ENCODE results near the gene MSI1. TPM values are rescaled to one million over a fixed set of nuclear protein-coding genes. Genes with fewer than 3 reads are reported as not detected.

The MSI1 gene
- total and polyA plus RNA-seq, 3 donors from 2014 or later: 7.4 to 25.1 (median 14.8) TPM

DNA sequence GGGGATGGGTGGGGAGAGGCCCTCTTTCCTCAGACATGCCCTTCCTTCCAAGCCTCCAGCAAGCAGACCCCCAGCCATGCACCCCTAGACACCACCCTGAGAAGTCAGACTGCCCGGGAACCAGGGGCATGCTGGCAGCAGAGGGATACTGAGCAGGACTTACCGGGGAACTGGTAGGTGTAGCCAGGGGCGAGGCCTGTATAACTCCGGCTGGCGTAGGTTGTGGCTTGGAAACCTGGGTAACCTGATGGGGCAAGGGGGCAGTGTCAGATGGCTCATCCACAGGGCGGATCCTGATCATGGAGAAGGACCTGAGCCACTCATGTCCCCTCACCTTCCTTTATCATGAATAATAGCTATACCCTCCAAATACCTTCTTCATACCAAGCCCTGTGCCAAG lies 15.8 kb downstream of the MSI1 start:
- WGBS, 2 donors: 95 to 99% methylated on average over 6 of the region's 6 CpGs

DNA sequence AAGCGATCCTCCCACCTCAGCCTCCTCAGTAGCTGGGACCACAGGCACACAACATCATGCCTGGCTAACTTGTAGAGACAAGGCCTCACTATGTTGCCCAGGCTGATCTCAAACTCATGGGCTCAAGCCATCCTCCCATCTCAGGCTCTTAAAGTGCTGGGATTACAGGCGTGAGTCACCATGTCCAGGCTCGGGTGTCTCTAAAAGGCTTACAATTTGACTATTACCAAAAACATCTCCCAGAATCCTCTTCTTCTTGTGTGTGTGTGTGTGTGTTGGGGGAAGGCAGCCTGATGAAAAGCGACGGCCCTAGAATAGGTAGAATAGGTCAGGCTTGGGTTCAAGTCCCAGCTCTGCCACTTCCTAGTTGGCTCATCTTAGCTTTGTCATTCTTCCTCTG lies 16.8 kb downstream of the MSI1 start:
- intact Hi-C loops (cut with DNase I; ENCODE audit: low total_unique reads): no loop called here
- DNase-seq: no peak
- peaks cover 3% of the 10 kb centered on the region for H3K4me1 ChIP-seq
- H3K27ac ChIP-seq: no peak overlapping the region
- H3K9me3 ChIP-seq: no peaks in the 10 kb centered on the region
- H3K4me3 ChIP-seq: no peak overlapping the region
- no peaks in the 10 kb centered on the region for H3K36me3 ChIP-seq (ENCODE audit: low read depth, missing control alignments)
- TF ChIP-seq, protein P1, sequence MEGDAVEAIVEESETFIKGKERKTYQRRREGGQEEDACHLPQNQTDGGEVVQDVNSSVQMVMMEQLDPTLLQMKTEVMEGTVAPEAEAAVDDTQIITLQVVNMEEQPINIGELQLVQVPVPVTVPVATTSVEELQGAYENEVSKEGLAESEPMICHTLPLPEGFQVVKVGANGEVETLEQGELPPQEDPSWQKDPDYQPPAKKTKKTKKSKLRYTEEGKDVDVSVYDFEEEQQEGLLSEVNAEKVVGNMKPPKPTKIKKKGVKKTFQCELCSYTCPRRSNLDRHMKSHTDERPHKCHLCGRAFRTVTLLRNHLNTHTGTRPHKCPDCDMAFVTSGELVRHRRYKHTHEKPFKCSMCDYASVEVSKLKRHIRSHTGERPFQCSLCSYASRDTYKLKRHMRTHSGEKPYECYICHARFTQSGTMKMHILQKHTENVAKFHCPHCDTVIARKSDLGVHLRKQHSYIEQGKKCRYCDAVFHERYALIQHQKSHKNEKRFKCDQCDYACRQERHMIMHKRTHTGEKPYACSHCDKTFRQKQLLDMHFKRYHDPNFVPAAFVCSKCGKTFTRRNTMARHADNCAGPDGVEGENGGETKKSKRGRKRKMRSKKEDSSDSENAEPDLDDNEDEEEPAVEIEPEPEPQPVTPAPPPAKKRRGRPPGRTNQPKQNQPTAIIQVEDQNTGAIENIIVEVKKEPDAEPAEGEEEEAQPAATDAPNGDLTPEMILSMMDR (IDR thresholded peaks at IDR 0.05): no peak
- TF ChIP-seq POLR2A (IDR thresholded peaks at IDR 0.05): no peak
- H3K27me3 ChIP-seq: no peaks in the 10 kb centered on the region
- 75 to 85% methylated on average over 5 of the region's 5 CpGs for WGBS, 2 donors

More for the DNA sequence above, 15.8 kb downstream of the MSI1 start:
- no peak for DNase-seq
- H3K36me3 ChIP-seq (ENCODE audit: low read depth, missing control alignments): no peaks in the 10 kb centered on the region
- intact Hi-C loops (cut with DNase I; ENCODE audit: low total_unique reads): no loop called here
- no peak overlapping the region for H3K4me3 ChIP-seq
- H3K9me3 ChIP-seq: no peaks in the 10 kb centered on the region
- H3K27me3 ChIP-seq: no peaks in the 10 kb centered on the region
- no peak overlapping the region for H3K27ac ChIP-seq
- H3K4me1 ChIP-seq: peaks cover 3% of the 10 kb centered on the region
- TF ChIP-seq POLR2A (IDR thresholded peaks at IDR 0.05): no peak
- TF ChIP-seq, protein P1 (IDR thresholded peaks at IDR 0.05): no peak

DNA sequence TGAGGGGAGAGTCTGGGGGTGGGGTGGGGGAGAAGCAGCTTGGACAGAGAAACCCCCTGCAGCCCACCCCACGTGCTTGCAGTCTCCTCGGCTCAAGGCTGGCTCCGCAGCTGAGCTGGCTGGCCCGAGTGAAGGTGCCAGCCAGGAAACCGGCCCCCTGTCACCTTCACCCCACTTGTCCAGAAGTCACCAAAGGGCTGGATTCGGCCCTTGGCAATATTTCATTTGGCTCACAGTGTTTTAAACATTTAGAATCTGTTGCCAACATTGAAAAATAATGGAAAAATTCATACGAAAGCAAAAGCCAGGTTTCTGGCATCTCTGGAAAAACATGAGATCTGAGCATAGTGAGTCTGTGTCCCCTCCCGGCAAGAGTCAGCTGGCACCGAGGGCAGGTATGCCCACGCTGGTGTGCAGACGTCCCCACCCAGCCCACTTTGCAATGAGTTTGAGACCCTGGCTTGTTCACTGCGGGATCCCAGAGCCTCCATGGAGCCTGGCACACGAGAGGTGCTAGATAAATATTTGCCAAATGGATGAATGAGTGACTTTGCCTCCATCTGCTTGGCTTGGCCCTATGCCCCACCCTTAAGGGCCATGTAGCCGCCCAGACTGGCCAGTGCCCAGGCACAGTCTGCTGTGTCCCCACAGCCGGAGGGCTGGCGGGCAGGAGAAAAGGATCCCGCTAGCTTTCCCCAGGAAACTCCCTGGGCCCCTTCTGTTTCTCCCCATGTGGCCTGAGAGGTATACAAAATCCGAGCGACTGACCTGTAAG lies 18.2 kb downstream of the MSI1 start:
- WGBS, 2 donors: 66 to 68% methylated on average over 15 to 19 of the region's 19 CpGs
- H3K9me3 ChIP-seq: no peaks in the 10 kb centered on the region
- no peak for DNase-seq
- no peak overlapping the region for H3K4me3 ChIP-seq
- peaks cover 3% of the 10 kb centered on the region for H3K4me1 ChIP-seq
- H3K27ac ChIP-seq: no peak overlapping the region
- no peak for TF ChIP-seq POLR2A (IDR thresholded peaks at IDR 0.05)
- TF ChIP-seq, protein P1 (IDR thresholded peaks at IDR 0.05): no peak
- H3K36me3 ChIP-seq (ENCODE audit: low read depth, missing control alignments): no peaks in the 10 kb centered on the region
- intact Hi-C loops (cut with DNase I; ENCODE audit: low total_unique reads): no loop called here
- no peaks in the 10 kb centered on the region for H3K27me3 ChIP-seq

DNA sequence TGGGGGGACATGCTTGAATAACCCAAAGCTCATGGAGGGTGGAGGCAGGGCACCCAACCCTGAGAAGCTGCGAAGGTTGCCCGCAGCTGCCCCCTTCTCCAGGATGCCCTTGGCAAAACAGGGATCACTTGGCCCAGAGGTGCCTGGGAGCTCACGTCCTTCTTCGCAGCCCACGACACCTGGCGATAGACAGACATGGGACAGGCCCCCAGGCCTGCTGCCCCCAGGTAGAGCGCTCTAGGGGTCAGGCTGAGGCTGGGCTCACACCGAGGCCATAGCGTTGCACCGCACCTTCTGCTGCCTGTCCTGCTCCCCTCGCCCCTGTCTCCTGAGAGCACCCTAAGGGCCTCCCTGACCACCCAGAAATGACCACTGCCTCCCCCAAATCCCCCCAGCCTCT lies 21.2 kb downstream of the MSI1 start:
- DNase-seq: no peak
- no peaks in the 10 kb centered on the region for H3K27me3 ChIP-seq
- no peak for TF ChIP-seq POLR2A (IDR thresholded peaks at IDR 0.05)
- TF ChIP-seq, protein P1 (IDR thresholded peaks at IDR 0.05): no peak
- WGBS, 2 donors: 93 to 97% methylated on average over 9 to 11 of the region's 11 CpGs
- no peaks in the 10 kb centered on the region for H3K36me3 ChIP-seq (ENCODE audit: low read depth, missing control alignments)
- no peak overlapping the region for H3K4me3 ChIP-seq
- no peaks in the 10 kb centered on the region for H3K9me3 ChIP-seq
- peaks cover 3% of the 10 kb centered on the region for H3K4me1 ChIP-seq
- H3K27ac ChIP-seq: no peak overlapping the region
- intact Hi-C loops (cut with DNase I; ENCODE audit: low total_unique reads): no loop called here

DNA sequence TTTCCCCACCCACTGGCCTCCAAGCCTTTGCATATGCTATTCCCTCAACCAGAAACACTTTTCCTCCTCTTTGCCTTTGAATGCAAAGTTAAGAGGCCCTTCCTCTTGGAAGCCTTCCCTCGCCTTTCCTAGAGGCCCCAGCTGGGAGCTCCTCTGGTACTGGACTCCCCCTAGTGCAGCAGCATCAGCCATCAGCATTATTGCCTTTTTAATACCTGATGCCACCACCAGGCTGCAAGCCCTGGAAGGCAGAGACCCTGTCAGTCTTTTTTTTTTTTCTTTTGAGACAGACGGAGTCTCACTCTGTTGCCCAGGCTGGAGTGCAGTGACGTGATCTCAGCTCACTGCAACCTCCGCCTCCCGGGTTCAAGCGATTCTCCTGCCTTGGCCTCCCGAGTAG lies 22.3 kb downstream of the MSI1 start:
- no peaks in the 10 kb centered on the region for H3K9me3 ChIP-seq
- H3K4me1 ChIP-seq: peaks cover 12% of the 10 kb centered on the region
- no peak for TF ChIP-seq POLR2A (IDR thresholded peaks at IDR 0.05)
- TF ChIP-seq, protein P1 (IDR thresholded peaks at IDR 0.05): no peak
- no peak overlapping the region for H3K27ac ChIP-seq
- intact Hi-C loops (cut with DNase I; ENCODE audit: low total_unique reads): no loop called here
- no peaks in the 10 kb centered on the region for H3K27me3 ChIP-seq
- DNase-seq: no peak
- H3K36me3 ChIP-seq (ENCODE audit: low read depth, missing control alignments): no peaks in the 10 kb centered on the region
- no peak overlapping the region for H3K4me3 ChIP-seq
- 96% methylated on average over 7 of the region's 7 CpGs for WGBS, 2 donors
